ENCODE results near the gene NCMAP.

GRCh38 chr1:24606621-24607020, 50.7 kb downstream of the NCMAP start:
- TF ChIP-seq, protein P1, sequence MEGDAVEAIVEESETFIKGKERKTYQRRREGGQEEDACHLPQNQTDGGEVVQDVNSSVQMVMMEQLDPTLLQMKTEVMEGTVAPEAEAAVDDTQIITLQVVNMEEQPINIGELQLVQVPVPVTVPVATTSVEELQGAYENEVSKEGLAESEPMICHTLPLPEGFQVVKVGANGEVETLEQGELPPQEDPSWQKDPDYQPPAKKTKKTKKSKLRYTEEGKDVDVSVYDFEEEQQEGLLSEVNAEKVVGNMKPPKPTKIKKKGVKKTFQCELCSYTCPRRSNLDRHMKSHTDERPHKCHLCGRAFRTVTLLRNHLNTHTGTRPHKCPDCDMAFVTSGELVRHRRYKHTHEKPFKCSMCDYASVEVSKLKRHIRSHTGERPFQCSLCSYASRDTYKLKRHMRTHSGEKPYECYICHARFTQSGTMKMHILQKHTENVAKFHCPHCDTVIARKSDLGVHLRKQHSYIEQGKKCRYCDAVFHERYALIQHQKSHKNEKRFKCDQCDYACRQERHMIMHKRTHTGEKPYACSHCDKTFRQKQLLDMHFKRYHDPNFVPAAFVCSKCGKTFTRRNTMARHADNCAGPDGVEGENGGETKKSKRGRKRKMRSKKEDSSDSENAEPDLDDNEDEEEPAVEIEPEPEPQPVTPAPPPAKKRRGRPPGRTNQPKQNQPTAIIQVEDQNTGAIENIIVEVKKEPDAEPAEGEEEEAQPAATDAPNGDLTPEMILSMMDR (IDR thresholded peaks at IDR 0.05; ENCODE audit: low read length) = no peak
- TF ChIP-seq EZH2 (optimal IDR thresholded peaks at IDR 0.05; ENCODE audit: low read depth, low read length) = no peak

Data from MM.1S (cell line).